ENCODE measurements around the gene ZFX.
"Not testable (repeated sequence)": the region's sequence is repeated elsewhere in the genome, so short reads cannot be mapped to it uniquely, and the experiment has no call there.

ZFX gene

GRCh38 chrX:24149351-24150050 lies at the start of gene ZFX:
TSS of gene ZFX (plus strand) at chrX:24149729. CDS start at chrX:24172743, 23,014 bp downstream.
- DNase-seq (ENCODE audit: low spot score): peak; percentile 65

GRCh38 chrX:24100713-24101112 lies 48.8 kb upstream of the ZFX start:
- no peak for DNase-seq (ENCODE audit: low spot score)

GRCh38 chrX:24110069-24110468 lies 39.5 kb upstream of the ZFX start:
- no peak for DNase-seq (ENCODE audit: low spot score)

GRCh38 chrX:24113181-24113580 lies 36.3 kb upstream of the ZFX start:
- DNase-seq (ENCODE audit: low spot score): no peak

- no peak for DNase-seq (ENCODE audit: low spot score)
Observed at GRCh38 chrX:24117258-24117657, 32.3 kb upstream of the ZFX start.

- no peak for DNase-seq (ENCODE audit: low spot score)
Observed at GRCh38 chrX:24124244-24124799, 25.2 kb upstream of the ZFX start.

- DNase-seq (ENCODE audit: low spot score): no peak
Observed at GRCh38 chrX:24125028-24125612, 24.4 kb upstream of the ZFX start.

GRCh38 chrX:24131476-24131875 lies 18.1 kb upstream of the ZFX start:
- DNase-seq (ENCODE audit: low spot score): no peak

- DNase-seq (ENCODE audit: low spot score): no peak
Observed at GRCh38 chrX:24133312-24133711, 16.2 kb upstream of the ZFX start.

- not testable (repeated sequence) for DNase-seq (ENCODE audit: low spot score)
Observed at GRCh38 chrX:24135768-24136167, 13.8 kb upstream of the ZFX start.

GRCh38 chrX:24137192-24137591 lies 12.3 kb upstream of the ZFX start:
- DNase-seq (ENCODE audit: low spot score): no peak

- not testable (repeated sequence) for DNase-seq (ENCODE audit: low spot score)
Observed at GRCh38 chrX:24143982-24144381, 5.5 kb upstream of the ZFX start.

GRCh38 chrX:24144528-24144927 lies 5.0 kb upstream of the ZFX start:
- DNase-seq (ENCODE audit: low spot score): no peak

GRCh38 chrX:24145303-24146186 lies 4.0 kb upstream of the ZFX start:
- no peak for DNase-seq (ENCODE audit: low spot score)

GRCh38 chrX:24146283-24146949 lies 3.1 kb upstream of the ZFX start:
- no peak for DNase-seq (ENCODE audit: low spot score)

- DNase-seq (ENCODE audit: low spot score): no peak
Observed at GRCh38 chrX:24147165-24147564, 2.4 kb upstream of the ZFX start.

GRCh38 chrX:24148121-24148520 lies 1.4 kb upstream of the ZFX start:
- DNase-seq (ENCODE audit: low spot score): peak; percentile 25

- peak; percentile 23 for DNase-seq (ENCODE audit: low spot score)
Observed at GRCh38 chrX:24148535-24149350, 786 bp upstream of the ZFX start.

GRCh38 chrX:24150051-24150790 lies 692 bp downstream of the ZFX start:
- peak; percentile 88 for DNase-seq (ENCODE audit: low spot score)

GRCh38 chrX:24150898-24151297 lies 1.4 kb downstream of the ZFX start:
- no peak for DNase-seq (ENCODE audit: low spot score)

Measured in CD4-positive, alpha-beta T cell treated with Interleukin-2 at 100 ng/mL for 4 hours (primary cell).